HCT116 (cell line): ENCODE results near the gene EGFL6. TPM values are rescaled to one million over a fixed set of nuclear protein-coding genes. Genes with fewer than 3 reads are reported as not detected.
"Not testable (repeated sequence)": the region's sequence is repeated elsewhere in the genome, so short reads cannot be mapped to it uniquely, and the experiment has no call there.

ENCODE experiments used
- ATAC-seq: fragments of 200-7000 bp; cut with Tn5 transposase; 2 replicates; pipeline ENCODE4 v1.9.1; 2020; ENCODE audit warnings: mild to moderate bottlenecking, moderate library complexity
- BruUV-seq: library from RNA; stranded (reverse); fragments of 400-500 nt; replicated peaks from 2 replicates; lab custom pipeline; 2021; lab: Mats Ljungman, UMichigan
- CTCF ChIA-PET: fragments of 300-600 bp; sonication (Branson Sonifier 250); formaldehyde crosslinking; loops from one replicate; lab custom pipeline; 2021; ENCODE audit warnings: antibody characterized with exemption; lab: Charles Lee
- POLR2A ChIA-PET: fragments of 300-600, 350-600 bp; sonication (Branson Sonifier 250); formaldehyde crosslinking; loops from one replicate; lab custom pipeline; 2021; ENCODE audit warnings: antibody characterized with exemption; lab: Charles Lee
- RAD21 ChIA-PET, 2 experiments: fragments of 300-600 bp; sonication (Branson Sonifier 250); formaldehyde crosslinking; loops; one replicate each; lab custom pipeline; 2023; ENCODE audit warnings: low total read pairs in 2 of 2; ENCODE audit not compliant: uncharacterized antibody in 2 of 2, unreplicated experiment in 2 of 2, low non-redundant PET in 1 of 2; lab: Charles Lee
- DNase-seq: peaks from one replicate; pipeline ENCODE4 v3.0.0-alpha.2; 2010; ENCODE audit warnings: low read depth, low spot score
- H2AFZ ChIP-seq: fragments of 200-600 bp; shearing (Covaris generic), sonication (generic); 2 replicates; pipeline ENCODE4 v1.6.1; 2017; ENCODE audit warnings: low read depth, mixed run types, mixed read lengths, antibody characterized with exemption, low read length; ENCODE audit not compliant: poor library complexity, severe bottlenecking
- H3K27ac ChIP-seq: 2 replicates; pipeline ENCODE4 v1.5.1; 2012; ENCODE audit warnings: low read depth, low read length
- H3K27me3 ChIP-seq: fragments of 200-600 bp; sonication (generic); 2 replicates; pipeline ENCODE4 v1.6.1; 2016; ENCODE audit warnings: mixed run types, low read length, mixed read lengths; ENCODE audit not compliant: insufficient read depth
- H3K36me3 ChIP-seq, 2 experiments: fragments of 200-500 bp in 1 of 2; fragments of 200-600 bp in 1 of 2; sonication (Bioruptor generic) in 1 of 2; sonication (generic) in 1 of 2; 2 replicates each; pipeline versions ENCODE4 v1.5.1 to v1.6.1; 2014 to 2016; ENCODE audit warnings: low read length in 2 of 2, inconsistent platforms in 1 of 2, mixed read lengths in 1 of 2, mixed run types in 1 of 2; ENCODE audit not compliant: insufficient read depth in 2 of 2, control insufficient read depth in 1 of 2
- H3K4me1 ChIP-seq, 2 experiments: fragments of 200-600 bp in 1 of 2; sonication (generic) in 1 of 2; 2 replicates each; pipeline versions ENCODE4 v1.5.1 to v1.6.1; 2012 to 2017; ENCODE audit warnings: low read length in 2 of 2, inconsistent platforms in 1 of 2, mild to moderate bottlenecking in 1 of 2, mixed read lengths in 1 of 2, mixed run types in 1 of 2, moderate library complexity in 1 of 2; ENCODE audit not compliant: insufficient read depth in 2 of 2, control insufficient read depth in 1 of 2
- H3K4me2 ChIP-seq: fragments of 200-600 bp; sonication (generic); 2 replicates; pipeline ENCODE4 v1.6.1; 2017; ENCODE audit warnings: mixed run types, low read length, mixed read lengths
- H3K4me3 ChIP-seq, 2 experiments: fragments of 200-600 bp in 1 of 2; sonication (generic) in 1 of 2; replicated peaks in 1 of 2; 2 replicates each; pipeline ENCODE4 v1.5.1; 2011 to 2016; ENCODE audit warnings: low read length in 2 of 2, control low read depth in 1 of 2, low read depth in 1 of 2, mild to moderate bottlenecking in 1 of 2, mixed read lengths in 1 of 2, mixed run types in 1 of 2
- H3K79me2 ChIP-seq: fragments of 200-600 bp; sonication (generic); 2 replicates; pipeline ENCODE4 v1.6.1; 2017; ENCODE audit warnings: mild to moderate bottlenecking, mixed run types, low read length, moderate library complexity, mixed read lengths; ENCODE audit not compliant: insufficient read depth
- H3K9ac ChIP-seq: fragments of 200-600 bp; sonication (generic); 2 replicates; pipeline ENCODE4 v1.6.1; 2016; ENCODE audit warnings: low read length, mixed read lengths
- H3K9me2 ChIP-seq: fragments of 200-600 bp; sonication (generic), shearing (Covaris generic); 2 replicates; pipeline ENCODE4 v1.6.1; 2017; ENCODE audit warnings: mixed run types, mild to moderate bottlenecking, moderate library complexity; ENCODE audit not compliant: insufficient read depth
- H3K9me3 ChIP-seq, 2 experiments: fragments of 200-500 bp in 1 of 2; fragments of 200-600 bp in 1 of 2; sonication (Bioruptor generic) in 1 of 2; sonication (generic) in 1 of 2; 2 replicates each; pipeline ENCODE4 v1.6.1; 2014 to 2017; ENCODE audit warnings: low read length in 2 of 2, mixed read lengths in 2 of 2, inconsistent platforms in 1 of 2, low read depth in 1 of 2, mild to moderate bottlenecking in 1 of 2, mixed run types in 1 of 2, moderate library complexity in 1 of 2; ENCODE audit not compliant: control insufficient read depth in 1 of 2, insufficient read depth in 1 of 2
- H4K20me1 ChIP-seq: fragments of 200-600 bp; sonication (generic), shearing (Covaris generic); 2 replicates; pipeline ENCODE4 v1.6.1; 2017; ENCODE audit warnings: mixed run types, mild to moderate bottlenecking, moderate library complexity; ENCODE audit not compliant: insufficient read depth
- ATF3 ChIP-seq: IDR thresholded peaks from 2 replicates; pipeline ENCODE4 v1.6.1; 2012
- CEBPB ChIP-seq: IDR thresholded peaks from 2 replicates; pipeline ENCODE4 v1.6.1; 2012; ENCODE audit warnings: low read depth
- EZH2phosphoT487 ChIP-seq: fragments of 200-600 bp; IDR thresholded peaks from 2 replicates; pipeline ENCODE4 v1.6.1; 2018; ENCODE audit warnings: antibody characterized with exemption, borderline replicate concordance
- FOSL1 ChIP-seq: IDR thresholded peaks from 2 replicates; pipeline ENCODE4 v1.6.1; 2012; ENCODE audit warnings: low read depth
- POLR2AphosphoS5 ChIP-seq: IDR thresholded peaks from 2 replicates; pipeline ENCODE4 v1.6.1; 2011; ENCODE audit warnings: mild to moderate bottlenecking, low read depth, low read length, moderate library complexity
- REST ChIP-seq: IDR thresholded peaks from 2 replicates; pipeline ENCODE4 v1.6.1; 2012; ENCODE audit warnings: low read depth
- SRF ChIP-seq: IDR thresholded peaks from 2 replicates; pipeline ENCODE4 v1.6.1; 2012; ENCODE audit warnings: low read depth
- intact Hi-C: fragments of 100-400 bp; cut with micrococcal nuclease; formaldehyde crosslinking; loops from 2 replicates; pipeline ENCODE4 v1.10.0; 2022
- total RNA-seq: library from RNA; stranded (reverse); gene quantifications from one replicate; pipeline ENCODE4 v1.2.1, GENCODE V29; 2021; ENCODE audit not compliant: unreplicated experiment

The EGFL6 gene
- total RNA-seq, 1 experiment from 2014 or later, result not detected

GRCh38 chrX:13622401-13622964 is 53.1 kb downstream of the EGFL6 start:
- ChIA-PET RAD21 (no interaction called here), CTCF (no interaction called here), POLR2A (no interaction called here)
- no peak for TF ChIP-seq POLR2AphosphoS5
- TF ChIP-seq SRF, result no peak
- no peak for TF ChIP-seq ATF3
- TF ChIP-seq FOSL1, result no peak
- no peak for TF ChIP-seq CEBPB
- no peak for TF ChIP-seq EZH2phosphoT487
- H3K79me2 ChIP-seq, result no peaks in the 10 kb centered on the region
- DNase-seq (no peak), ATAC-seq (no peak)
- no peaks in the 10 kb centered on the region for H3K9me3 ChIP-seq
- H3K4me1 ChIP-seq, result no peaks in the 10 kb centered on the region
- H2AFZ ChIP-seq, result no peak overlapping the region
- no peak overlapping the region for H3K4me2 ChIP-seq
- no peaks in the 10 kb centered on the region for H3K9me2 ChIP-seq
- no peaks in the 10 kb centered on the region for H3K27me3 ChIP-seq
- intact Hi-C loops, result no loop called here
- no peak overlapping the region for H3K4me3 ChIP-seq
- no peaks in the 10 kb centered on the region for H3K36me3 ChIP-seq
- H3K9ac ChIP-seq, result no peak overlapping the region
- BruUV-seq, result no TSS peak
- no peak overlapping the region for H3K27ac ChIP-seq
- H4K20me1 ChIP-seq, result no peaks in the 10 kb centered on the region

GRCh38 chrX:13627306-13627705 is 57.9 kb downstream of the EGFL6 start:
- Histone ChIP-seq H3K27me3 (no peaks in the 10 kb centered on the region), H3K79me2 (no peaks in the 10 kb centered on the region), H3K9ac (no peak overlapping the region), H3K36me3 (no peaks in the 10 kb centered on the region), H3K9me3 (no peaks in the 10 kb centered on the region), H3K9me2 (no peaks in the 10 kb centered on the region), H3K27ac (no peak overlapping the region), H3K4me3 (no peak overlapping the region), H3K4me2 (no peak overlapping the region), H2AFZ (no peak overlapping the region), H4K20me1 (no peaks in the 10 kb centered on the region), H3K4me1 (no peaks in the 10 kb centered on the region)
- no peak for ATAC-seq
- no peak for DNase-seq
- RAD21 ChIA-PET, result no interaction called here
- POLR2A ChIA-PET, result no interaction called here
- CTCF ChIA-PET, result no interaction called here
- intact Hi-C loops, result no loop called here
- no TSS peak for BruUV-seq
- TF ChIP-seq REST (no peak), EZH2phosphoT487 (no peak)

- H3K27me3 ChIP-seq, H2AFZ ChIP-seq, H3K4me1 ChIP-seq, intact Hi-C loops, BruUV-seq, H3K4me3 ChIP-seq, CTCF ChIA-PET, H3K27ac ChIP-seq, H3K9me3 ChIP-seq, ATAC-seq, H3K9me2 ChIP-seq, H3K79me2 ChIP-seq, RAD21 ChIA-PET, H3K4me2 ChIP-seq, POLR2A ChIA-PET, DNase-seq, H3K9ac ChIP-seq, H4K20me1 ChIP-seq, H3K36me3 ChIP-seq: not testable (repeated sequence)
Observed at GRCh38 chrX:13637224-13637623, 67.8 kb downstream of the EGFL6 start.
